ACHN (cell line): ENCODE results near the gene TBC1D22A.

Experiments
- DNase-seq: peaks from one replicate; pipeline ENCODE4 v3.0.0-alpha.2; 2015
- in situ Hi-C: cut with HindIII; loops from 2 replicates; pipeline ENCODE4 v1.10.0; 2017; ENCODE audit warnings: low sequenced_read_pairs, low pct_ligation_motif_present, low pct_unique_long_range_greater_than_20kb

TBC1D22A gene

DNA sequence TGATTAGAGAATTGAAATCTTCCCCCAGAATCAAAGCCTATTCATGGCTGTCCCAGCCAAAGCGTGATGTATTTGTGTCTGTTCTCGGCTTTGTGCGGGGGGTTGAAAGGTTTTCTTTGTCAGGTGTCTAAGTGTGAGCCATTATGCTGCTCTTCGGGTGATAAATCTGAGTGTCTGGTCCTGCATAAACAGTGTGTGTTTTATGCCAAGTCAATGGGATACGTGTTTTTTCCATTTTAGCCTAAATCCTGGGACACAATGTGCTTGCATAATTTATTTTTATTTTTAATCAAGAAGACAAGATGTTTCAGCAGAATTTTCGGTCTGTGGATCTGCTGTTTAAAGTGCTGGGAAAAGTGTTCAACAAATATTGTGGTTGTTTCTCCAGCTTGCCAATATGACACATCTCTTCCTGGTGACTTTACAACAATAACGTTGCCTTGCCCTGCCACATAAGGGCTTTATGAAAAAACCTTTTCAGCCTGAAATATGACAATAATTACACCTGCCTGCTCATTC is 267.8 kb downstream of the TBC1D22A start:
- in situ Hi-C loops = no loop called here
- DNase-seq = no peak

DNA sequence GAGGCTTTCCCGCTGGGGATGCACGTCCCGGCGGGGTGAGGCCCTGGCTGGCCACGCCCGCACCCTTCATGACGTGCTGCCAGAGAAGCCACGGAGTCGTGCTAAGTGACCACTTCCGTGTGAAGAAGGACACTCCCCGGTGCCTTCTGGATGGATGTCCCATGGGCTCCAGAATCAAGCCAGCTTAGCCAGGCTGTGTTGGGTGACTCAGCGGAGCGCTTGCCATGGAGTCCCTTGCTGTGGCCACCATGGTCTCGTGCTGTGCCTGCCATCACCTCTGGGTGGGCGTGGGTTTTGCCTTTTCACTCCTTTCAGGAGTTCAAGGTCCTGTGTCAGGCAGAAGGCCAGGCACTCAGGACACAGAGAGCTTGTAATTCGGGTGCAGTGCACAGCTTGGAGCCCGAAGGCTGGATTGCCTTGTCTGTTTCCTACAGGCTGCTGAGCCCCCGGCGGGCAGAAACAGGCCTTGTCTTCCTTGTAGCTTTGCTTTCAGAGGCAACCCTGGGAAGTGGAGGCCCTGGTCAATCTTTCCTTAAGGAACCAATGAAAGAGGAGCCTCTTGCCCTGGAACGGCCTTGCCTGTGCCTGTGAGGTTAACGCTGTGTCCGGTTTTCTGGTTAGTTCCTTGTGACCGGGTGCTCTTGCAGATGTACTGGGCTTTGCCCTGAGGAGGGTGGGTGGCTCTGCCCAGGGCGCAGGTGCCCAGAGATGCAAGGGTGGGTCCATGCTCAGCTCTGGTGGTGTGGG is 268.6 kb downstream of the TBC1D22A start:
- in situ Hi-C loops = no loop called here
- DNase-seq = no peak

GRCh38 chr22:47031628-47031915 is 269.1 kb downstream of the TBC1D22A start:
- in situ Hi-C loops = no loop called here
- DNase-seq = no peak

- in situ Hi-C loops = no loop called here
- DNase-seq = no peak
Measured at GRCh38 chr22:47032091-47032943, 269.9 kb downstream of the TBC1D22A start.

DNA sequence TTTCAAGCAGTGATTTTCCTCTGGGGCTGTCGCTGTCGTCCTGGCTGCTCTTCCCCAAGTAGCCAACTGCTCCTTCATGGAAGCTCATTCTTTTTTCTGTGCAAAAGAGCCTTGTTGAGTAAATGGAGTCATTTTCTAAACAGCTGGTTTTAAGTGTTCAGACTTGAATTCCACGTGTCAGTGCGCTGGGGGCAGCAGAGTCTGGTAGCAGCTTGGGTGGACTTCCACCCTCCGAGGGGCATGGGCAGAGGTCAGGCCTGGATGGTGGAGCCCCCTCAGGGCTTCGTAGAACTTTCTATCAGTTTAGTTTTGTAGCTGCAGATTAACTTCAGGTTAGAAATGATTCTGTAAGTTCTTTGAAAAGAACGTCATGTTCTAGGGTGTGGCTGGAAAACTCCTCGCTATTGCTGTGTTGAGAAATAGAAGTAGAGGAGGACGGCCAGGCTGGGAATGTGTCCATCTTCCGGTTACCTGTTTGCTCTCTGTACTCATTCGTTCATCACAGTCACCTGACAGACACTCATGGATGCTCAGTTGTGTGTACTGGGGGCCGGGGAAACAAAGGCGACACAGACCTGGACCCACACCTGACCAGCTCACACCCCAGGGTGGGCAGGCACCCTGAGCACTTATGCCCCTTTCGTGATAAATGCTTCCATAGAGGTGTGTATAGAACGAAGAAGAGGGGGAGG is 270.7 kb downstream of the TBC1D22A start:
- no peak for DNase-seq

DNA sequence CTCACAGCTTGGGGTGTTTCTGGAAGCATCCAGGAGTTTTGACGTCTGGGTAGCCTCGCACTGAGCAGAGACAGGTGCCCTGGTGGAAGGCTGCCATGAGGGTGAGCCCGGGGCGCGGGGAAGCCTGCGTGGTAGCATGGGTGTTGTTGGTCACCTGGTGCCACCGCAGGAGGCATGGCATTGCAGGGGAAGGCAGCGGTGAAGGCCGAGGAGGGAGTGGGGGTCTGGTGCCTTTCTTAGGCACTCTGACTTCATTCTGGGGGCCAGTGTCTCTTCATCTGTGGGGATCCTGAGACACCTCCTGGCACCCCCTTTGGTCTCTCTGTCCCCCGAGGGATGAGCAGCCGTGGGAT is 271.2 kb downstream of the TBC1D22A start:
- in situ Hi-C loops = no loop called here
- no peak for DNase-seq

More for the DNA sequence above, 270.7 kb downstream of the TBC1D22A start:
- in situ Hi-C loops = no loop called here

GRCh38 chr22:47034076-47034808 is 271.8 kb downstream of the TBC1D22A start:
- in situ Hi-C loops = no loop called here
- DNase-seq = no peak

DNA sequence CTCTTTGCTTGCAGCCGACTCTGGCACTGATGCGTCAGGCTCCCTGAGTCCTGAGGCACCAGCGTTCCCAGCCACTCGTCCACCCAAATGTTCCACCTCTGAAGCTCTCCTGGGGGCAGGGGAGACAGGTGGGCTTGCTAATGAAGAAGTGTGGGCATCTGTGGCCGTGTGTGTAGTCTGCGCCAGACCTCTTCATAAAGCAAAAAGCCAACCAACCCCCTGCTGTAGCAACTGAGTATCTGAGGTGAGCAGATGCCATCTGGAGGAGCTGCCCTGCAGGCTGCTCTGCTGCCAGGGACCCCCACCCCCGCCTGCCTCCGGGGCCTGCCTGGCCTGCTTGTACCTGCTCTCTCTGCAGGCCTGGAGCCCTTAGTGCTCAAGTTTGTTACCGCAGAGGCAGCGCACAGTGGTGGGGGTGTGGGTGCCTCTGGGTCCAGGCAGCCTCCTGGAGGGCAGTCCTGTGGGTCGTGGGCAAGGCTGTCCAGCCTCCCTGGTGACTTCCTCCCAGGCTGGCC is 272.5 kb downstream of the TBC1D22A start:
- in situ Hi-C loops = no loop called here
- DNase-seq = no peak

DNA sequence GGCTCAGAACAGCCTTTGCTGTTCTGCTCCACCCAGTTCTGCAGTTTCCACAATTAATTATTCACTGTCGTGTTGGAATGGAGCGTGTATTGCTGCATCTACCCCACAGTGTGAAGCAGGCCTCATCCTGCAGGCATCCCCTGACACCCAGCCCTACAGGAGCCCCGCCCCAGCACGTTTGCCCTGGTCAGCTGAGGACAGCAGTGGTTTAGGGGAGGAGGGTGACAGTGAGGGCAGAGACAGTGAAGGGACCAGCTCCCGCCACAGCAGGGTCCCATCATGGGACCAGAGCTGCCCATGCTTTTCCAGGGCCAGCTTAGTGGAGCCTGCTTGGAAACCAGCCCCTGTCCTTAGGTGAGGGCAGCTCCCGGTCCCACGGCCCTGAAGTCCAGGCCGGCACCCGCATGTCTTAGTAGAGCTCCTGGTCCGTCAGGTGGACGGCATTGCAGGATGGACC is 273.0 kb downstream of the TBC1D22A start:
- no peak for DNase-seq
- in situ Hi-C loops = no loop called here

DNA sequence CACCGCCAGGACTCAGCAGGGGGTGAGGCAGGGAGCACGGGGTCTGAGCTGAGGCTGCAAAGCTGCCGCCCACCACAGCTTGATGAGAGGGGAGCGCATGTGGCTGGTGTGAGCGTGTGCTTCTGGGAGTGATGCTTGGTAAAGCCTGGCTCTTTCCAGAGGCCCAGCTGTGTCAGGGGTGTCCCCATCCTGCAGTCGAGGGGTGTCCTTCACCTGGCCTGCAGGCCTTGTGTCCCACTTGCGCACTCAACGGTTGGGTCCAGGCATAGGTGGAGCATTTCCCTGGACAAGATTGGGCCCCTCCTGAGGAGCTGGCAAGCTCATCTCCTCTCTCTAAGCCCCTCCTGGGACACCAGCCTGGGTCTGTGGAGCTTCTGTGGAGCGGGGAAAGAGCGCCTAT is 273.9 kb downstream of the TBC1D22A start:
- in situ Hi-C loops = no loop called here
- no peak for DNase-seq

GRCh38 chr22:47036936-47037485 is 274.6 kb downstream of the TBC1D22A start:
- DNase-seq = no peak
- in situ Hi-C loops = no loop called here

- DNase-seq = no peak
- in situ Hi-C loops = no loop called here
Measured at GRCh38 chr22:47038206-47038835, 275.9 kb downstream of the TBC1D22A start.

- in situ Hi-C loops = no loop called here
- no peak for DNase-seq
Measured at GRCh38 chr22:47039356-47039755, 276.9 kb downstream of the TBC1D22A start.

DNA sequence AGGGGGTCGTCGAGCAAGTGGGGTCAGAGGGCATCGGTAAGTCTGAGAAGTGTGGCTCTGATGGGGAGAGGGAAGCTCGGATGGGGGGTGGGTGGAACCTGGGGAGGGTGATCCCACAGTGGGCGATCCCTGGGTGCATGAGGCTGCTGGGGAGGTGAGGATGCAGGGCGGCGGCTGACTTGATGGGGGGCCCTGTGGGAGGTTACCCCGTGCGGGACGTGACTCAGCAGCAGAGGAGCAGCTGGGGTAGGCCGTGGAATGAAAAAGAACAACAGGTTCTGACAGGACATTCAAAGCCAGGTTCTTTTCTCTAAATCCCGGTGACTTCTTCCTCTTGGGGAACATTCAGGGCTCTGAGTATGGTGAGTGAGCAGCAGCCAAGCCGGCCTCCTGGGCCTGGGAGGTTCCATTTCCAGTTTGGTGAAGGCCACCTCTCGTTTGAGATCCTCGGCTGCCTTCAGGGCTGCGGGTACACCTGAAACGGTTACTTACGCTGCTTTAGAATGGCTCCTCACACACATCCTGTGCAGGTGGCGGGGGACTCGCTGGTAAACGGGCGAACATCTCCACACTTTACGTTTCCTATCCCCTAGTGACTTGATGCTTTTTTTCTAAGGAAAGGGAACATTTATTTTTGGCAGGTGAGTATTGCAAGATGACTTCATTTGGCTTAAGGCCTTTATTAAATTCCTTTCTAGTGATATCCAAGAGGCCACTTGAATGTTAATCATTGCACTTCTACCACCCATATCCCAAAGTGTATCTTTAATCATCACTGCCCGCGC is 278.2 kb downstream of the TBC1D22A start:
- in situ Hi-C loops = no loop called here
- DNase-seq = no peak

DNA sequence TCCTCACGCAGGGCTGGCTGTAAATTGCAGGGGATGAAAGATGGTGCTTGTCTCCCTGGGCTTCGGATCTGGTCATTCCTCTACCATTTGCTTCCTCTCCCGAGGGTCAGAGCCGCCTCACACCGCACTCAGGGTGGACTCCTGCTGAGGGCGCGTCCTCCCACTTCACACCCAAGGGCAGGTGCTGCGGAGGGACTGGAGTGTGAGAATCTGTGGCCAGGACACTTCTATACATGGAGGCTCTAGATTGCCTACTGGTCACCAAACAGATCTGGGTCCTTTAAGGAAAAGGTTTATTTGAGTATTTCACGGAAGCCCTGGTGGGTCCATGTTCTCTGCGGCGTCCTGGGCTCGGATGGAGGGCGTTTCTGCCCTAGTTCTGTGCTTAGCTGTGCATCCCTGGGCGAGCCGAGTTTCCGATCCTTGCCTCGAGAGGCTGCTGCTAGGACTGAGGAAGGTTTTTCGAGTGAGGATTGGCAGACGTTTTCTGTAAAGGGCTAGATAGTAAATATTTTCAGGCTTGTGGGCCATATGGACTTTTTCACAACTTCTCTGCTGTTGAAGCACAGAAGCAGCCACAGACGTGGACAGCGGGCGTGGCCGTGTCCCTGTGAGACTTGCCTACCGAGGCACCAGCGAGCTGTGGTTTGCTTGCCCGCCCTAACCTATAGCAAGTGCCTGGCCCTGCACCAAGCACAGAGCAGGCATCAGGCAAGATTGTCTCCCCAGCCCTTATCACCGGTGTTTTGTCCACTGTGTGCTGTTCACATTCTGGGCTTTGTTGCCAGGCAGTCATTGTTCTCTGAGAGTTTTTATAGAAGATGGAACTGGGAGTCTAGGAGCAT is 279.0 kb downstream of the TBC1D22A start:
- DNase-seq = no peak
- in situ Hi-C loops = no loop called here

GRCh38 chr22:47042116-47042825 is 279.8 kb downstream of the TBC1D22A start:
- no peak for DNase-seq
- in situ Hi-C loops = no loop called here
